Type B pancreatic cell (in vitro differentiated cells): ENCODE results near the gene ZSWIM8. TPM values are rescaled to one million over a fixed set of nuclear protein-coding genes. Genes with fewer than 3 reads are reported as not detected.

Experiments used
- DNase-seq: peaks from one replicate; pipeline ENCODE4 v3.0.0; 2021; ENCODE audit warnings: mixed read lengths; ENCODE audit not compliant: unreplicated experiment; ENCODE audit errors: extremely low spot score
- H3K27ac Mint-ChIP-seq: 2 replicates; pipeline ENCODE4 v1.8.0; 2021; ENCODE audit warnings: mild to moderate bottlenecking, mixed read lengths
- H3K27me3 Mint-ChIP-seq: 2 replicates; pipeline ENCODE4 v1.8.0; 2021; ENCODE audit warnings: mixed read lengths
- H3K36me3 Mint-ChIP-seq: 2 replicates; pipeline ENCODE4 v1.8.0; 2021; ENCODE audit warnings: mixed read lengths
- H3K4me1 Mint-ChIP-seq: one replicate; pipeline ENCODE4 v1.8.0; 2021; ENCODE audit warnings: mixed read lengths; ENCODE audit not compliant: unreplicated experiment
- H3K4me3 Mint-ChIP-seq: 2 replicates; pipeline ENCODE4 v1.8.0; 2021; ENCODE audit warnings: mild to moderate bottlenecking, mixed read lengths
- H3K9me3 Mint-ChIP-seq: 2 replicates; pipeline ENCODE4 v1.8.0; 2021; ENCODE audit warnings: mixed read lengths
- total RNA-seq: library from RNA; stranded (reverse); gene quantifications from 2 replicates; pipeline ENCODE4 v1.2.1, GENCODE V29; 2021; ENCODE audit warnings: low replicate concordance
- TF ChIP-seq, protein P1 (sequence below): fragments of 200-600 bp; sonication (generic); conservative IDR thresholded peaks from 2 replicates; pipeline ENCODE4 v1.5.0; 2021; ENCODE audit warnings: antibody characterized with exemption, mild to moderate bottlenecking

The ZSWIM8 gene
- total RNA-seq, 1 donor from 2014 or later, result 139 TPM

DNA sequence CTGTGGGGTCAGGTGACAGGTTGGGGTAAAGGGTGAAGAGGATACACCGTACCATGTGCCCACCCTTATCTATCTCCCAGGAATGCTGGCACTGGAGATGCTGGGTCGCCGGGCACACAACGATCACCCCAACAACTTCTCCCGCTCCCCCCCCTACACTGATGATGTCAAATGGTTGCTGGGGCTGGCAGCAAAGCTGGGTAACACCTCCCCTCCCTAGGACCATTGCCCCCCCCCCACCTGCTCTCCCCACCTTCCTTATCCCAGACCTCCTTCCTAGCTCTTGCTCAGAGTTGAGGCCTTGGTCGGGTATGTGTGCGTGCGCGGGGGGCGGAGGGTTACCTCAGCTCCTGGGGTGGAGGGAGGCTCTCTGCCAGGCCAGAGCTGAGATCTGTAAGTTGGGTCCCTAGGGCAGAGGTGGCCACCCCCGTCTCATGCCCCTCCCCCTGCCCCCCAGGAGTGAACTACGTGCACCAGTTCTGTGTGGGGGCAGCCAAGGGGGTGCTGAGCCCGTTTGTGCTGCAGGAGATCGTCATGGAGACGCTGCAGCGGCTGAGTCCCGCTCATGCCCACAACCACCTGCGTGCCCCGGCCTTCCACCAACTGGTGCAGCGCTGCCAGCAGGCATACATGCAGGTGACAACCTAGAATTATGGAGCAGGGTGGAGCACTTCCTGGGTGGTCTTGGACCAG, 15.3 kb downstream of the ZSWIM8 start:
- Mint-ChIP-seq H3K4me1 (no peaks in the 10 kb centered on the region), H3K4me3 (no peak overlapping the region), H3K36me3 (peaks cover 16% of the 10 kb centered on the region), H3K27ac (no peak overlapping the region), H3K9me3 (no peaks in the 10 kb centered on the region), H3K27me3 (no peaks in the 10 kb centered on the region)
- DNase-seq, result no peak
- TF ChIP-seq, protein P1, sequence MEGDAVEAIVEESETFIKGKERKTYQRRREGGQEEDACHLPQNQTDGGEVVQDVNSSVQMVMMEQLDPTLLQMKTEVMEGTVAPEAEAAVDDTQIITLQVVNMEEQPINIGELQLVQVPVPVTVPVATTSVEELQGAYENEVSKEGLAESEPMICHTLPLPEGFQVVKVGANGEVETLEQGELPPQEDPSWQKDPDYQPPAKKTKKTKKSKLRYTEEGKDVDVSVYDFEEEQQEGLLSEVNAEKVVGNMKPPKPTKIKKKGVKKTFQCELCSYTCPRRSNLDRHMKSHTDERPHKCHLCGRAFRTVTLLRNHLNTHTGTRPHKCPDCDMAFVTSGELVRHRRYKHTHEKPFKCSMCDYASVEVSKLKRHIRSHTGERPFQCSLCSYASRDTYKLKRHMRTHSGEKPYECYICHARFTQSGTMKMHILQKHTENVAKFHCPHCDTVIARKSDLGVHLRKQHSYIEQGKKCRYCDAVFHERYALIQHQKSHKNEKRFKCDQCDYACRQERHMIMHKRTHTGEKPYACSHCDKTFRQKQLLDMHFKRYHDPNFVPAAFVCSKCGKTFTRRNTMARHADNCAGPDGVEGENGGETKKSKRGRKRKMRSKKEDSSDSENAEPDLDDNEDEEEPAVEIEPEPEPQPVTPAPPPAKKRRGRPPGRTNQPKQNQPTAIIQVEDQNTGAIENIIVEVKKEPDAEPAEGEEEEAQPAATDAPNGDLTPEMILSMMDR, result no peak

DNA sequence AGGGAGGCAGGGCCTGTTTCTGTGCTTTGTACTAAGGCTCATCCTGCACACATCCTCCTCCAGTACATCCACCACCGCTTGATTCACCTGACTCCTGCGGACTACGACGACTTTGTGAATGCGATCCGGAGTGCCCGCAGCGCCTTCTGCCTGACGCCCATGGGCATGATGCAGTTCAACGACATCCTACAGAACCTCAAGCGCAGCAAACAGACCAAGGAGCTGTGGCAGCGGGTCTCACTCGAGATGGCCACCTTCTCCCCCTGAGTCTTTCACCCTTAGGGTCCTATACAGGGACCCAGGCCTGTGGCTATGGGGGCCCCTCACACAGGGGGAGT, 15.8 kb downstream of the ZSWIM8 start:
- no peak for DNase-seq
- Mint-ChIP-seq H3K4me3 (no peak overlapping the region), H3K27ac (no peak overlapping the region), H3K27me3 (no peaks in the 10 kb centered on the region), H3K4me1 (no peaks in the 10 kb centered on the region), H3K36me3 (peaks cover 20% of the 10 kb centered on the region), H3K9me3 (no peaks in the 10 kb centered on the region)
- TF ChIP-seq, protein P1, result no peak

DNA sequence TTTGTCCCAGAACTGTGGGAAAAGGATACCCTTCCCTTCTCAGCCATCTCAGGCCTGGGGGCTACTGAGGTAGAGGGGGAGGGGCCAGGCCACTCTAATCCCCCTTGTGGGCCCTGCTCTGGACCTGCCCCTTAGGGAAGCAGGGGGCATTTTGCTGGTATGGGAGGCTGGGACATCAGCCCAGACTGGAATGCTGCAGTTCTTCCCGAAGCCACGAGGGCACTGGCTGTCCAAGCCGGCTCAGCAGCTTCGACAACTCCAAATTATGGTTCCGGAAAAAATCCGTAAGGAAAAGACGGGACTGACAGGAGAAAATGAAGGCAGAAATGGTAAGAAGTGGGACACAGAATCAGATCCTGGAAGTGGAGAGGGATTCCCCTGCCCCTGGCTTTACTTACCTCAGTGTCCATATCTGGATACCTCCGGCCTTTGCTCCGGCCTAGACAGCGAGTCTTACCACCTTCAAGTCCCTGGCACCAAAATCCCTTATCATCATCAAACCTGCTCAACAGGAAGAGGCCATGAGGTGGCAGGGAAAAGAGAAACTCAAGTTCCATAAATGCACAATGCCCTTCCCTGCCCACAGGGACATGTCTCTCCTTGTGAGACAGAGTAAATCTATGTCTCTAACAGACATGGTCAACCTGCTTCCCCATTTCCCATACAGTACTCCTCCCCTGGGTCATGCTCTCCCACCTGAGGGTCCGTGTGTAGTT, 17.0 kb downstream of the ZSWIM8 start:
- TF ChIP-seq, protein P1, result no peak
- DNase-seq, result no peak
- no peak overlapping the region for H3K4me3 Mint-ChIP-seq
- peaks cover 25% of the 10 kb centered on the region for H3K36me3 Mint-ChIP-seq
- no peaks in the 10 kb centered on the region for H3K27me3 Mint-ChIP-seq
- H3K27ac Mint-ChIP-seq, result peak overlapping the region; percentile 24
- no peaks in the 10 kb centered on the region for H3K9me3 Mint-ChIP-seq
- H3K4me1 Mint-ChIP-seq, result peaks cover 6% of the 10 kb centered on the region

DNA sequence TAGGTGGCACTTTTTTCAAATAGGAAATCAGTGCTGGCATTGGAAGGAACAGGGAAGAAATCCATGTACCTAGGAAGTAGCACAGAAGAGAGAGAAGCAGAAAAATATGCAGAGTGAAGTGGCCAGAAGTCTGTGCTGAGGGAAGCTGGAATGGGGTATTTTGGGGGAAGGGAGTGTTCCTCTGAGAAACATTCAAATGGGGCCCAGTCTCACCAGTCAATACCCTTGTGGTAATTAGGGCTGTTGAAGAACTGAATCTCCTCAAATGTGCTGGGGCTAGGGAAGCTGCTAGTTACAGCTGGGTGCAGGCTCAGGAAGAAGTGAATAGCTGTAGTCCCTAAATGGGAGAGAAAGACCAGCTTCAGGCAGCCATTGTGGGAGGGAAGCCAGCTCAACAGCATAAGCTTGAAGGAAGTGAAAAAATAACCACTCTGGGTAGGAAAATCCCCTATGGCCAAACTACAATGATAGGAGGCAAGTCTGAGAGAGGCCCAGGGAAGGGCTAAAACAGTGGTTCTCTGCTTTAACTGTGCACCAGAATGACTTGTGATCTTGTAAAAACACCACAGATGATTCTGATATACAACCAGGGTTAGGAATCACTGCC, 18.4 kb downstream of the ZSWIM8 start:
- H3K27me3 Mint-ChIP-seq, result no peaks in the 10 kb centered on the region
- H3K36me3 Mint-ChIP-seq, result peaks cover 22% of the 10 kb centered on the region
- no peak overlapping the region for H3K4me3 Mint-ChIP-seq
- no peak for DNase-seq
- H3K9me3 Mint-ChIP-seq, result no peaks in the 10 kb centered on the region
- H3K4me1 Mint-ChIP-seq, result peaks cover 6% of the 10 kb centered on the region
- peak overlapping the region; percentile 50 for H3K27ac Mint-ChIP-seq
- TF ChIP-seq, protein P1, result no peak

DNA sequence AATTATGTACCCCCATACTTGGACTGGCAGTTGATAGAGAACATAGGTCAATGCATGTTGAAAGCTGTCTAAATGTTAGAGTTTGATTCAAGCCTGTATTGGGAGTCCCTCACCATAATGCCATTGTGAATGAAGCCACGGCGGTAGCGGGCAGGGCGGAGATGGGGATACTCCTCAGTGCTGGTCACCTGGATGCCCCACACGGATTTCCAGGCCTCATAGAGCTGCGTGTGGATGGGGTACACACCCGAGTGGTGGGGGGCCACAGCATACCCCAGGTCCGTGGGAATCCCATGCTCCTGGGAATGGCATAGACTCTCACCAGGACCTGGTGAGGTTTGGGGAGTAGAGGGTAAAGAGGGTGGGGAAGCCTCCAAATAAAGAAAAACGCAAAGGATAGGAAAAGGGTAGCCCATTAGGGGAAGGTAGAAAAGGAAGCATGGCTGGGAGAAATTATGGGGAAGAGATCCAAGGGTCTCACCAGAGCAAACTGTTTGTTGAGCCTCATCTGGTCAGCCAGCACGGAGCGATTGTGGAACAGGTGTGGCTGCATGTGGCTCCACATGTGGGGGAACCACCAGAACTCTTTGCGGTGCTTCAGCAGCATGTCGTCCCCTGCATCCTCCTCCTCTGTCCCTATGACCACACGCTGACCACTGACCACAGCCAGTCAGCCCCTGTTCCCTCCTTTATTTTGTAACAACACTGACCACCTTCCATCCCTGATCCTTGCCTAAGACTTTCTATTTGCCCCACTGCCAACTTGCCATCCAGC, 21.0 kb downstream of the ZSWIM8 start:
- no peaks in the 10 kb centered on the region for H3K9me3 Mint-ChIP-seq
- no peak overlapping the region for H3K4me3 Mint-ChIP-seq
- H3K27ac Mint-ChIP-seq, result peak overlapping the region; percentile 75
- H3K36me3 Mint-ChIP-seq, result peaks cover 26% of the 10 kb centered on the region
- no peaks in the 10 kb centered on the region for H3K27me3 Mint-ChIP-seq
- TF ChIP-seq, protein P1, result no peak
- no peak for DNase-seq
- peaks cover 11% of the 10 kb centered on the region for H3K4me1 Mint-ChIP-seq
